GM18861 (cell line): ENCODE measurements around the gene UBLCP1.

Experiments
- ATAC-seq: cut with Tn5 transposase; IDR thresholded peaks from one replicate; pipeline ENCODE4 v1.9.1; 2021; ENCODE audit not compliant: unreplicated experiment

Gene UBLCP1

DNA sequence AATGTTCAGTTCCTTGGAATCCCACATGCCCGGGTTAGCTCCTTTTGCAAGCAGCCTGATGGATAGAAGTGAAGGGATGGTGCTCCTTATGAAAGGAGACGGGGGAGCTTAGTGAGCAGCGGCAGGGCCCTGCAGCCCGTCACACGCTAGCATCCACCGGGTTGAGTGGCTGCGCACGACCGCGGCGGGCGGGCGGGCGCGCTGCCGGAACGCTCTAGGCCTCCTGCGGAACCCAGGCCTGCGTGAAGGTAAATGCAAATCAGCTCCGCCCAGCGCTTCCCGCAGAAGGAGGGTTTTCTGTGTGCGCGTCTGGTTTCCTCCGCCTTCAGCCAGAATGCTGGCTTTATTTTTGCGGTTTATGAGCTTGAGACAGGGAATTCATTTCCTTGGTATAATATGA lies 47.4 kb downstream of the UBLCP1 start:
- no peak for ATAC-seq

DNA sequence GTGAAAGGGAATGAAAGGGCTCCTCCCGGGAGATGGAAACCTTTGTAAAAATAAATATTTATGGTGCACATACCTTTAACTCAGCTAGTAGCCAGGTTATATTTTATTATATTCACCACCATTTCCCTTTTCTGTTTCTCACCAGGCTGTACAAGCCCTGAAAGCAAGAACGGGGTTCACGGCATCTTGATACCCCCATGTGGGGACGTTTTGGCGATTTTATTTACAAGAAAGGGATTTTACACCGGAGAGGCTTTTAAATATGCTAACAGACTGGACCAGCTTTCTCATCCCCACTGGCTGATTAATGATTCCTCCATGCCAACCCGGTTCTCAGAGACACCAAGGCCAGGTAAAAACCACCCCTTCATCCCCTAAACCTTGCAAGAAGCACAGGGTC lies 48.0 kb downstream of the UBLCP1 start:
- no peak for ATAC-seq

DNA sequence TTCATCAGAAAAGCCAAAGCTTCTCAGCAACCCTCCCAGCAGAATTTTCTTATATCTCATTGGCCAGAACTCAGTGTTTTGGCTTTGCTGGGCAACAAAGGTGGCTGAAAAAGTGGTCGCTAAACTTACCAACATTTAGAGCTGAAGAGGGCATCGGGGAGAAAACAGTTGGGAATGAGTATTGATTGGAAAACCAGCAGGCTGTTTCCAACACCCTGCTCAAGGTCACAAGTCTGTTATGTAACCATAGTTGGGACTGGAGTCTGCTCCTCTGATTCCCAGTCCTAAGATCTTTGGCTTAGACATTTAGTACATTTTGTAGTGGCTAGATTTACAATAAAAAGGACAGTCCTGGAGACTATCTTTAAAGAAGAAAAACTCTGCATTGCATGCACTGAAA lies 50.1 kb downstream of the UBLCP1 start:
- ATAC-seq = no peak

DNA sequence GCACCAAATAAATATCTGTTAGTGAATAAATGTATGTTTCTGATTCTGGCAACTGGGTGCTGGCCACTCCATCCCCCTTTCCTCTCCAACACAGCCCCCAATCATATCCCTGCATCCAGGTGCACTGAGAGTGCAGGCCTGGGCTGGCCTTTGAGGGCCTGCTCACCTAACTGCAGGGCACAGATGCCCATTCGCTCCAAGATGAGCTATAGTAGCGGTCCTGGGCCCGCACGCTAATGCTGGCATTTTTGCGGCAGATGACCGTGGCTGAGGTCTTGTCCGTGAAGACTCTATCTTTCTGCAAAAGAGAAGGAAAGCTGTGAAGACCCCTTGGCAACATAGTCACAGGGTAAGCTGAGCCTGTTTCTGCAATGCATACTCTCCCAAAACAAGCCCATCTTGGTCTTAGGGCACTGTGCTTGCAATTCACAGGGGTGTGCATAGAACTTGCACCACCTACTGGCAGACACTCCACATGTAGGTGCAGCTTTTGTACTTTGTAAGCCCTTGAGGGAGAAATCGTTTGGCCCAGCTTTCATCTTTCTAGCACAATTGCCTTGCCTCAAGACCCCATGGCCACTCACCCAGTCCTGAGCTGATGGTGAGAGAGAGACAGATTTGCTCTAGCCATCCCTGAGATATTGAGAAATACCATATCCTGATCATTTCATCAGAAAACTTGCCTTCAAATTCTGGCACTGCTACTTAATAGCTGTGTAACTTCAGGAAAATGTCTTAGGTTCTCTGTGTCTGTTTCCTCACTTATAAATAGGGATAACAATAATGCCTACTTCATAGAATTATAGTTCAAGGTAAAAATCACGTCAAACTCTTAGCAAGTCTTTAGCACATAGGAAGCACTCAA lies 53.7 kb downstream of the UBLCP1 start:
- ATAC-seq = peak; percentile 75

DNA sequence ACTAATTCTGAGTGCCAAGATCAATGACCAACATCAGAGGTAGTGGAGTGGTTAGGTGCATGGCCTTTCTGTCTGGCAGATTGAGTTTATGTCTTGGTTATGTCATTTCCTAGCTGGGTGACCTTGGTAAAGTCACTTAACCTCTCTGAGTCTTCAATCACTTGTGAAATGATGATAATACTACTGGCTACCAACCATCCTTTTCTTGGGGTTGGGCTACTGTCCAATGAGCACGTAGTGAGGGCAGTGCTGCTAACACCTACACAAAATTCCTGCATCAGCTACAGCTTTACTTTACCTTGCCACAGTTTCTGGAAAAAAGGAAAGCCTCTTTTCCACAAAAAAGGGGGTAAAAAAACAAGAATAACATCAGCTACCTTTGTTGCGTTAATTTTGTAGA lies 54.8 kb downstream of the UBLCP1 start:
- no peak for ATAC-seq

DNA sequence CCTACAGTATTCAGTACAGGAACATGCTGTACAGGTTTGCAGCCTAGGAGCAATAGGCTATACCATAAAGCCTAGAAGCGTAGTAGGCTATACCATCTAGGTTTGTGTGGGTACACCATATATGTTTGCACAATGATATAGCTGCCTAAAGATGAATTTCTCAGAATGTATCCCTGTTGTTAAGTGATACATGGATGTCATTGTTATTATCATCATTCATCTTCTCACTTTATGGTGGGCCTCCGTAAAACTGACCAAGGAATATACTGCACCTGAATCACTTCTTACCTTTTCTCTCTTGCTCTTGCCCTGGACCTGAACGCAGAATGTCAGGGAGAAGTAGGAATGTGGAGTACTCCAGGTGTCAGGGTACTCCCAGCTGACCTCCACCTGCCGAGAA lies 55.4 kb downstream of the UBLCP1 start:
- no peak for ATAC-seq

DNA sequence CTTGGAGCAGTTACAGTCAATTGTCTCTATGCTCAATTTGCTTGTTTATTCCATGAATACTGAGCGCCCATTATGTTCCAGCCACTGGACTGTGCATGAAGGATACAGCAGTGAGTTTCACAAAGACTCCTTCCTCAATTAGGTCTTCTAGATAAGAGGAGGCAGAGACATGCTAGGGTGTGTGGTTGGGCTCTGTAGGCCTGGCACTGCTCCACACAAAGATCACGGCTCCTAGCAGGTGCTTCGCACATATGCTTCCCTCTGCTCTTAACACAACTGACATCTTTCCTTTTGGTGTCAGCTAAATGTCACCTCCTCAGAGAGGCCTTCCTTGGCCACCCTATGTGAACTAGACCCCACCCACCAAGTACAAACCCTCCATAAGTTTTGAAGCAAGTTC lies 56.3 kb downstream of the UBLCP1 start:
- ATAC-seq = no peak

DNA sequence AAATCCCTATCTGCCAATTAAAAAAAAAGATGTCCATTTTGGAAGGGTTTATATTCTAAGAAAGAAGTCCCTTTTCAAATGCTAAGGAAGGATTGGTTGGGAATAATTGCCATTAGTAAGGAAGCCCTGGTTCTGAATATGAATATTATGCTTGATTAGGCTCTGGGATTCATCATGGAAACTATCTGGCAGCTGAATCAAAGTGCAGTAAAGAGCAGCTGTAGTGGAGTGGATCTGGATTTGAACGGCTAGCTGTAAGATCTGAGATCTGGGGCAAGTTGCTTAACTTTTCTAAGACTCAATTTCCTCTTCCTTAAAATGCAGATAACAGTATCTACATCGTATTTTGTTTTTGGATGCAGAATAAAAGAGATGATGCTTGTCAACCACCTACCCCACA lies 56.7 kb downstream of the UBLCP1 start:
- ATAC-seq = no peak

DNA sequence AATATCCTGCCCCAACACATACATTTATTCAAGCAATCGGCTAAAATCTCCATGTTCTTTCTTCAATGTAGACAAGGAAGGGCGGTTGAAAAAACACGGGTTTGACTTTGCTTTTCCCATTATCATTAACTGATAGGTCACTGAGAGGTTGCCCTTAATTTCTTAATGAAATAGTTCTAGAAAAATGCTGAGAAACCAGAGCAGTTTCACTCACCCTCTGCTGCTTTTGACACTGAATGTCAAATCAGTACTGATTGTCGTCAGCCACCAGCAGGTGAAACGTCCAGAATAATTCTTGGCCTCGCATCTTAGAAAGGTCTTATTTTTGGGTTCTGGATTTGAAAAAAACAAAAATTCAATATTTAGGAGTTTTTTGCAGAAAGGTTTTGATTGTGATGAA lies 59.1 kb downstream of the UBLCP1 start:
- ATAC-seq = no peak

DNA sequence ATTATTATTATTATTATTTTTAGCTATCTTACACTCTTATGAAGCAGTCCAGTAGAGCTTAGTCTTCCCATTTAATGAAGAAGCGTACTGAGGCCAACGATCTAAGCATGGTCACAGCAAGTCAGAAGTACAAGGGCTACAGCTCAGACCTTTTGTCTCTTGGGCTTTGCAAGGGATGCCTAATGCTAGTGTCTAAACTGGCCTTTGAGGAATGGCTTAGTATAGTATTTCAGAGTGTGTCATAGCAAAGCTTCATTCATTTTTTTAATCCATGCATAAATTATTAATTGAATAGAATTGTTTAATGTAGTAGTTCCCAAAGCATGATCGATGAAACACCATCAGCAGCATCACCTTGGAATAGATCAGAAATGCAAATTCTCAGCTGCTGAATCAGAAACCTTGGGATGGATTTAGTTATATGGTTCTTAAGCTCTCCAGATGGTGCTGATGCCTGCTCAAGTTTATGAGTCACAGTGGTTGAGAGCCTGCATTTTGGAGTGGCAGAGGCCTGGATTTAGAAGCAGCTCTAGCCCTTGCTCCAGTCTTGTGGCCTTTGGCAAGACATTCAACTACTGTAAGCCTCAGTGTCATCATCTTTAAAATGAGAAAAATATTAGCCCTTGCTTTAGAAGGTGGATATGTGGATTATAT lies 61.1 kb downstream of the UBLCP1 start:
- no peak for ATAC-seq

DNA sequence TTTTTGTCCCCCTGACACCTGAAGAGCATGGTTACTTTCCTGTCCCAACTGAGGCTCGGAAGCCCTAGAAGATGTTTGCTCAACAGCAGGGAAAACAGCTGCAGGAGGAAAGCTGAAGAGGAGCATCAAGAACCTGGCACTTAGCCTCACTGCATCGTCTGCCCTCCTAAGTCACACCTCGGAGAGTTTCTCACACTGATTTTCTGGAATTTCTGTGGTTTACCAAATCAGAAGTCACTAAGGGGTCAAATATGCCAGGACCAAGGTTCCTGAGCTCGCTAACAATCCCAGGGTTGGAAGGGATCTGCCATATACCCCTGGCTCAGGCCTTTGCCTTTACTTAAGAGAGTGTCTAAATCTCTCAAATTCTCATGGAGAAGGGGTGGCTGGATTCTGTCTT lies 61.9 kb downstream of the UBLCP1 start:
- no peak for ATAC-seq

DNA sequence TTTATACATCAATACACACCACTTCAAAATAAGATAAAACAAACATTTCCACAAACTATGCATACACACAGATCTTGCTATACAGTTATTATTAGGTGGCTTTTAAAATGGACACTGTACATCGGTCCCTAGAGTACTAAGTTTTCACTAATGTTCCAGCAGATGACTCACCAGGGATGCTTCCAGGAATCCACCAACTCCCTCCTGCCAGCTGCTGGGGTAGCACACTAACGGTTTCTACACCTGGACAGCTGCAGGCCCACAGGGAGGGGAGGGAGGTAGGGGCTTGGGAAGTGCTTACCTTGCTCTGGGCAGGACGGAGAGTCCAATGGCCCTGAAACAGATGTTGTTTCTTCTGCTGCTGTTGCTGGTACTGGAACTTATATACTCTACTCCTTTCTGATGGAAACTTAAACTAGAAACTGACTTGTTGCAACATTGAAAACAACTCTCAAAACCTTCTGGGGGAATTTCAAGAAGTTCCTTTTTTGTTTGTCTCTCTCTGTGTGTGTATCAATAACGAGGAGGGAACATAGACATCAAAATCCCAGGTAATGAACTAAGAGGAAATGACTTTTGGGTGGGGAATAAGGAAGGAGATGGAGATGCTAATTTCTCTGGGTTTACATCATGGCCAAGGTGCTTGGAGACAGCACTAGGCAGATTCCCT lies 67.2 kb downstream of the UBLCP1 start, which contains the start of gene IL12B:
TSS of gene IL12B (minus strand) at position 357 of the 670 bp plus-strand sequence. CDS start 3,705 bp downstream, outside the sequence.
- ATAC-seq = no peak

DNA sequence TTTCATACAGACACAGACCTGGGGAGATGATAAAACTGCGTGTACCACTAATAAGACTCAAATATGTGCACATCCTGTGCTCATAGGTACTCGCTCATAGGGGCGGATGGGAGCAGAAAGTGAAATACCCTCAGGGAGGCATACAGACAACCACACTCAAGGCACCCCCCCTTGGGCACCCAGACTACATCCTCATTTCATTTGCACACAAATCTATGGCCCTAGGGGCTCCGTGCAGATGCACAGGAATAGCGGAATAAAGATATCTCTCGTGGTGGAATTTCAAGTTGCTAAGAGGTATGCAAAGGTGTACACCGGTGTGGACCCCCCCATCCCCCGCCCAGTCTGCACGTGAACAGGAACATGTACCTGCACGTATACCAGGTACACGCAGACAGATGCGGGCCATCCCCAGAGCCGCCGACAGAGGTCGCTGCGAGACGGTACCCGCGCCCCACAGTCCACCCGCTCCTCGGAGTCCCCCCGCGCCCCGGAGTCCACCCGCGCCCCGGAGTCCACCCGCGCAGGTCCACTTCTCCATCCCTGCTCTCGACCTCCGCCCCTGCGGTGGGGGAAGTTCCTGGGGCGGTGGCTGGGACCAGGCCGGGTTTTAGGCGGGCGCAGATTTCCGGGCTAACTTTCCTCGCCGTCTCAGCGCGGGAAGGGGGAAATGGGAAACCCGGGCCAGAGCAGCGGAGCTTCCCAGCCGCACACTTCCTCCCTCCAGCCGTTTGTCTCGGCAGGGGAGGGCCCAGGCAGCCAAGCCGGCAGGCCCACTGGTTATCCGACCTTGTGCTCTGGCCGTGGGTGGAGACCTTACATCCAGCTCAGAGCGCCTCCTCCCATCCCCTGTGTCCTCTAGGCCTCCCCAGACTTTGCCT lies 68.2 kb downstream of the UBLCP1 start:
- peak; percentile 34 for ATAC-seq

DNA sequence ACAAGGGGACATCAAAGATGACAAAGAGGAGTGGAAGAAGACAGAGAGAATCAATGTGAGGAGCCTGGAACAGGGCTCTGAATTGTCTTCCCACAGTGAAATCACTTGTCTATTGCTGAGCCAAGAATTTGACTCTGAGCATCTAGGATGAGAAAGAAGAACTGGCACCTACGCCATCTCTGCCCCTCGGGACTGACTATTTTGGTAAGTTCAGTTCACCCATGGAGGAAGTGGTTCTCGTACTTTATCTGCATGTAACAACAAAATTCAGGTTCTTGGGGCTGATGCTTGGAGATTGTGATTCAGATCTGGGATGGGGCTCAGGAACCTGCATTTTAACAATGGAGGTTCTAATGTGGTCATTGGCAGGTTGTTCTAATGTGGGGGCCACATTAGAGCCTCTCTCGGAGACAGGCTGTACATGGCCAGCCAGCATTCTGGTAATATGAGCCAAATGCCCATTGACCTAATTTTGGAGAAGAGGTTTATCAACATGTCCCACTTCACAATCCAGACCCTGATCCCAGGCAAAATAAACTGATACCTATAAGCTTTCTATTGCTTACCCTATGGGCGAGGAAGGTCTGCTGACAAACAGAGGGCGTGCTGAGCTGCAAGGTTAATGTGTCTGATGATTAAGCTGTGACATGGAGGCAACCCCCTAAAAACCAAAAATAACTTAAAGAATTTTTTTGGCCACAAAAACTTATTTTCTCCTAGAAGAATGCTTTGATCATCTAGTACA lies 69.9 kb downstream of the UBLCP1 start:
- no peak for ATAC-seq

DNA sequence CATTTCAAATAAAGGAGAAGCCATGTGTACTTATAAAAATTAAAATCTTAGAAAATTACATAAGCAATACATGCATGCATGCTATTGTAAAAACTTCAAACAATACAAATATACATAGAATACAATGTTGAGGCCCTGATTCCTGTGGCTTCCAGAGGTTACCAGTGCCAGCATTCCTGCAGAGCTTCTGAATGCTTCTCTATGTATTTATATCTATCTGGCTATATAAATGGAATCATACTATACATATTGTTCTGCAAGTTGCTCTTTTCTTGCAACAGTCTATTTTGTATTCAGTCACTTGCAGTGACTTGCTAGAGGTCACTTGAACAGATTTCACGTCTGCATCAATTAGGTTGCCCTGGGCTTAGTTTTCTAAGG lies 70.4 kb downstream of the UBLCP1 start:
- no peak for ATAC-seq
